ENCODE data around the gene VWA1.
A peak's percentile ranks its signal among the peaks of the same experiment; 100 is the strongest.
"Not testable (repeated sequence)": the region's sequence is repeated elsewhere in the genome, so short reads cannot be mapped to it uniquely, and the experiment has no call there.

The VWA1 gene

DNA sequence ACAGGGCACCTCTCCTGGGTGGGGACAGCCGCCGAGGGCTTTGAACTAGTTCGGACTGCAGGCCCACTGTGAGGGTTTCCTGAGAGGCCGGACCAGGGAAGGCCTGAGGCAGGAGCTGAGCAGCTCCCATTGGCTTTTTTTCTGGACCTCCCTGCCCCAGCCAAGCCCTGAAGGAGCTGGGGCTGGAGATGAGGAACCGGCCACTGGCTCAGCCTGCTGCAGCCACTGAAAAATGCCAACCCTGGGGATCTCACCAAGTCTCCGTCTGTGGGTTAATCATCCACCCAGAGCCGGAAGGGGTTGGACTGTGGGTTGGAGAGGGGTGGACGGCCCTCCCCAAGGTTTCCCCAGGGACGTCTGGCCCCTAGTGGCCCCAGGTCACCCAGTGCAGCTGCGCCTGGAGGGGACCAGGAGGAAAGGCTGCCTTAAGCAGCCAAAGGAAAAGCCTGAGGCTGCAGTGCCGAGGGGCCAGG lies 2.5 kb downstream of the VWA1 start:
- DNase-seq, result no peak

DNA sequence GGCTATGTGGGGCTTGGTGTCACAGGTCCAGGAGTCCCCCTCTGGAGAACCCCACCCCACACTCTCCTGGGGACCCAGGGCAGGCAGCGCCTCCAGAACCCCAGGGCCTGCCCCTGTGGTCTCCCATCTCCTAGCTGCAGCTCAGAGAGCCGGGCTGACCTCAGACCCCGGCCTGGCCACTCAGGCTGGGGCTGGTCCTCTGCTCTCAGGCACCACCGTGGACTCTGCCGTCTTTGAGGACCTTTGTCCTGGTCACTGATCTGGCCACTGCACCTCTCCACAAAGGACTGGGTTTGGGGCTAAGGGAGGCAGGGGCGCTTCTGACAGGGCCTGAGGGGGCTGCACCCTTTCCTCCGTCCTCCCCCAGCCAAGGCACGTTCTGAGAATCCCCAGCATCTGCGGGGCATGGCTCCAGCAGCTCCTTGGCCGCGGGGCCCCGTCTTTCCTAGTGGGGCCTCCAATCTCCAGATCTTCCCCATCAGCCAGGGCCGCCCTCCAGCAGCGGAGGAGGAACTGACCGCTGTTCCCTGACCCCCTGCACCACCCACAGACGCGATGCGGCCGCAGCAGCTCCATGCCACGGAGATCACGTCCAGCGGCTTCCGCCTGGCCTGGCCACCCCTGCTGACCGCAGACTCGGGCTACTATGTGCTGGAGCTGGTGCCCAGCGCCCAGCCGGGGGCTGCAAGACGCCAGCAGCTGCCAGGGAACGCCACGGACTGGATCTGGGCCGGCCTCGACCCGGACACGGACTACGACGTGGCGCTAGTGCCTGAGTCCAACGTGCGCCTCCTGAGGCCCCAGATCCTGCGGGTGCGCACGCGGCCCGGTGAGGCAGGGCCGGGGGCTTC lies 3.3 kb downstream of the VWA1 start:
- no peak for DNase-seq

DNA sequence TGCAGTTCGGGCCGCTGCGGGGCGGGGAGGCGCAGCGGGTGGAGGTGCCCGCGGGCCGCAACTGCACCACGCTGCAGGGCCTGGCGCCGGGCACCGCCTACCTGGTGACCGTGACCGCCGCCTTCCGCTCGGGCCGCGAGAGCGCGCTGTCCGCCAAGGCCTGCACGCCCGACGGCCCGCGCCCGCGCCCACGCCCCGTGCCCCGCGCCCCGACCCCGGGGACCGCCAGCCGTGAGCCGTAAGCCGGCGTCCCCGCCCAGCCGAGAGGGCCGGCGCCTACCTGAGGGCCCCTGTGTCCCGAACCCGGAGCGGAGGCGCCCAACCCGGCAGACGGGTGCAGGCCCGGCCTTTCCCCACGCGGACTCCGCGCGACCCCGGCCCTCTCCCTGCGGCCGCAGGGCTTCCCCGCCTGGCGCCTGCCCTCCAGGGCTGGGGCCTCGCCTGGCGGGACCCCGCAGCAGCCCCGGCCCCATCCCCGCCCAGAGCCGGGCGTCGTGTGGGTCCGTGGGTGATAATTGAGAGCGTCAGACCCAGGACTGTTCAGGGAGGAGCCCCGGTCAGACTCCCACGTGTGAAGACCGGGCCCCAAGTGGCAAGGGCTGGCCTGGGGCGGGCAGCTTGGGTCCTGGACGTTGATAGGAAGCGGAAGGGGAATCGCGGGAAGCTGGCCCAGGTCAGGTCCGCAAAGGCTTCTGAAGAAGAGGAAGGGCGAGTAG lies 4.2 kb downstream of the VWA1 start:
- no peak for DNase-seq

DNA sequence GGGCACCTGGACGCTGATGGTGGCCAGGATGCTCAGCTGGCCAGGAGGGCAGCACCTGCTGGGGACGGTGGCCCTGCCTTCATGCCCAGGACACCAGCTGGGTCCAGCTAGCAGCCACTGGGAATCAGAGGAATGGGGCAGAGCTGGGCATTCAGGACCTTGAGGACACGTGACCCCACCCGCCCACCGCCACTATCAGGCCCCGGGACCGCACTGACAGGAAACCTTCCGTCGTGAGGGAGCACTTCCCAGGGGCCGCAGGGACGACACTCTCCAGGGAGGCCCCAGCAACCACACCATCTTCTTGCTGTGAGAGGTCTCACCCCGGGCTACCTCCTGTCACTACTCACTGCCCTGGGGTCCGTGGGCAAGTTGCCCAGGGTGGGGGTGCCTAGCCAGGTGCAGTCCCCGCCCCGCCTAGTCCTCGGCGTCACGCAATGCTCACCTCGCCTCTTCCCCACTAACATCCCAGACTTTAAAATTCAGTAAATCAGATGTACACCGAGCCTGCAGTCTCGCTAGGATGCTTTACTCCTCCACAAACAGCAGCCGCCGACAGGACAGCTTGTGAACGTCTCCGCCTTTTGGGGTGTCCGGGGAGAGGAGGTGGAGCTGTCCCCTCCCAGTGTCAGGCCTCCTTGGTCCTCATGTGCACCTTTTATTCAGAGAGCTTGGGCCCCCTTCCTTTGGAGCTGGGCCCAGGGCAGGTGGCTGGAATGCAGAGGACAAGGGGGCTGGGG lies 4.9 kb downstream of the VWA1 start:
- no peak for DNase-seq

DNA sequence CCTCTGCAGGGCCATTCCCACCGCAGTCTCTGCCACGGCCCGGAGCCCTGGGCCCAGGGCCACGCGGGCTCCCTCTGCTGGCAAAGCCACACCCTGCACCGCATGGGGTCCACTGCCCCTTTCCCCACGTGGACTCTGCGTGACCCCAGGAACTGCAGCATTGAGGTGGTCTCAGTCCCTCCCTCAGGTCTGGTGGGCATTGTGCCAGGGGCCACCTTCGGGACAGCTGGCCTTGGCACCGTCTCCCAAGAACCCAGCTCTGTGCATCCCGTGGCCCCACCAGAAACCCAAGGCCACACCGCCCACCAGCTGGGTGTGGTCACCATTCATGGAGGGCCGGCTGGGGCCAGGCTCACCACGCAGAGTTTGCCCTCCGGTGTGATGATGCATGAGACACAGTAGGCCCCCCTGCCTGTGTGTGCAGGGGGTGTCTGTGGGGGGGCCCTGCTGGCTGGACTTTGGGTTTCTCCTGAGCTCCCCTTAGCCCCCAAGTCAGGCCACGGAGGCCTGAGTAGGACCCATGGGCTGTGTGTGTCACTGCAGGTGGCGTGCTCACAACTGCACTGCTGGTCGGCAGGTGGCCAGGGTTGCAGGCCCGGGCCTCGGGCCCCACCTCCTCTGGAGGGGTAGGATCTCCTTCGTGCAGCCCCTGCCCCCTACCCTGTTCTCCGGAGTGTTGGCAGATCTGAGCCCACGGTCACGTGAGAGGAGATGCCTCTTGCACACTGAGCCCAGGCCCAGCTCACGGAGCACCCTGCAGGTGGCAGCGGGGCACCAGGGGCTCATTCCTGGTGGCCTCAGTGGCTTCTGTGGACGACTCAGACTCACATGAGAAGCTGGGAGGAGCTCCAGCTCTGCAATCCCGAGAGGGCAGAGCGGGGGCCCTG lies 5.8 kb downstream of the VWA1 start:
- no peak for DNase-seq

DNA sequence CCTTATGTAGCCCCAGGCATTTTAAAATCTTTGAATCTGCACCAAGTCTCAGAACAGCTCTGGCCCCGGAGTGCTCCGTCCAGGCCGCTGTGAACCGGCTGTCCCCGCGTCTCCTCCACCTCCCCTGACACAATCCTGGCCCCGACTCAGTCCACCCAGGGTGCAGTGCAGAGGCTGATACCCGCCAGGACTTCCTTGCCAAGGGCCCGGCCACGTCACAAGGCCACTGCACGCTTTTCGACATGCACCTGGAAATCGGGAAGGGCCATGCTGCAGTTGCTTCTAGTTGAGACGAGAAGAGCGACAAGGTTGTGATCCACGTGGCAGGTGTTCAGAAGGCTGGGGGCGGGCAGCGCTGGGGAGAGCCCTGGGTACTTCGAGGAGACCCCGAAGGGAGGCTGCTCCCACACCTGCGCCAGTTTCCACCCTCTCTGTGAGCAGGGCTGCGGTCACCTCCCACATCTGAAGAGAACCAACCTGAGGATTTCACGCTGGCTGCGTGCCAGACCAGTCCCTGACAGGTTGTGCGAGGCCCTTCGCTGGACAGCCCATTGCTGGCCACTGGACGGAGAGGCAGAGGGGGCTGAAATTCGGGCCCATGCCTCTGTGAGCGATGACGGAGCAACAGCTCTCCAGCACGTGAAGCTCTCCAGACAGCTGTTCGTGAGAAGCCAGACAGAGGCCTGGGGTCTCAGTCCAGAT lies 6.7 kb downstream of the VWA1 start:
- DNase-seq, result no peak

DNA sequence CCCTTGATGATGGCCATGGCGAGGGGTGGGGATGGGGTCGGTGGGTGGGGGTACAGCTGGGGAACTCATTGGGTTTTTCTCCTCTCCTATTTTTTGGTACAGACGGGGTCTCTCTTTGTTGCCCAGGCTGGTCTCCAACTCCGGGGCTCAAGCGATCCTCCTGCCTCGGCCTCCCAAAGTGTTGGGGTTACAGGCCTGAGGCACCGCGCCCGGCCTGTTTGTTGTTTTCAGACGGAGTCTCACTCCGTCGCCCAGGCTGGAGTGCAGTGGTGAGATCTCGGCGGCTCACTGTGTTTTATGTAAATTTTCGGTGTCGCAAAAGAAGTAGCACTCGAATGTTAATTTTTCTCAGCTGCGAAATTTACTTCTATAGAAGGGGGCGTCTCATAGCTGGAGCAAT lies 11.1 kb downstream of the VWA1 start:
- DNase-seq, result not testable (repeated sequence)

DNA sequence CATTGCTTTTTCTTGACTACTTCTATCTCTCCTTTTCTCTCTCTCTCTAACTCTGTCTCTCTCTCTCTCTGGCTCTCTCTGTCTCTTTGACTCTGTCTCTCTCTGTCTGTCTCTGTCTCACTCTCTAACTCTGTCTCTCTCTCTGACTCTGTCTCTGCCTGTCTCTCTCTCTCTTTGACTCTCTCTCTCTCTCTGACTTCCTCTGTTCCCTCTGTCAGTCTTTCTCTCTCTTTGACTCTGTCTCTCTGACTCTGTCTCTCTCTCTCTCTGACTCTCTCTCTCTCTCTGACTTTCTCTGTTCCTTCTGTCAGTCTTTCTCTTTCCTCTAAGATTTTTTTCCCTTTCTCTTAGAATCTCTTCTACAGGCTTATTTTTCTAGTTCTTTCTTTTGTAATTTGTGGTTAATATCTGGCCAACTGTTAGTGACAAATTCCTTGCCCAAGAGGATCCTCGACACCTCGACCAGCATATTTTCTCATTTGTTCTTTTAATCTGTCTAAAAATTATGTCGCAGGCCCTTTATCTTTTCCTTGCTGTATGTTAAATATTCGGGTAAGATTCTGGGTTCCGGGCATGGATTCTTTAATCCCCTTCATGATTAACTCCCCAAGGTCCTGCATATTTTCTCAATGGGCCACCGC lies 13.7 kb downstream of the VWA1 start, which contains the start of gene ATAD3C:
Gene ATAD3C (plus strand): TSS at position 591 of the 641 bp plus-strand sequence. CDS start 995 bp downstream, outside the sequence.
- DNase-seq, result no peak

DNA sequence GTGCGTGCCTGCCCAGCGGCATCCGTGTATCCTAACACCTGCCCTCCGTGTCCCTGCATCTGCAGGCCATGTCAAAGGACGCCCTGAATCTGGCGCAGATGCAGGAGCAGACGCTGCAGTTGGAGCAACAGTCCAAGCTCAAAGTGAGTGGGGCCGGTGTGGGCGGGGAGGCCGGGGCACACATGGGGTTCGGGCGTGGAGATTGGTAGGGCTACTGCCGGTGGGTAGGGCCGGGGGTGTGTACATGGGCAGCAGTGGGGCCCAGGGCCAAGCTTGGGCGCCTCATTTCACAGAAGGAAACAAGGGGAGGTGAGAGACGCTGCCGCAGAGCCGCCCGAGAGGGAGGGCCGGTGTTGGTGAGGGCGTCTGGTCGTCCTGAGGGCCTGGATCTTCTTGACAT lies 15.1 kb downstream of the VWA1 start:
- DNase-seq, result not testable (repeated sequence)

DNA sequence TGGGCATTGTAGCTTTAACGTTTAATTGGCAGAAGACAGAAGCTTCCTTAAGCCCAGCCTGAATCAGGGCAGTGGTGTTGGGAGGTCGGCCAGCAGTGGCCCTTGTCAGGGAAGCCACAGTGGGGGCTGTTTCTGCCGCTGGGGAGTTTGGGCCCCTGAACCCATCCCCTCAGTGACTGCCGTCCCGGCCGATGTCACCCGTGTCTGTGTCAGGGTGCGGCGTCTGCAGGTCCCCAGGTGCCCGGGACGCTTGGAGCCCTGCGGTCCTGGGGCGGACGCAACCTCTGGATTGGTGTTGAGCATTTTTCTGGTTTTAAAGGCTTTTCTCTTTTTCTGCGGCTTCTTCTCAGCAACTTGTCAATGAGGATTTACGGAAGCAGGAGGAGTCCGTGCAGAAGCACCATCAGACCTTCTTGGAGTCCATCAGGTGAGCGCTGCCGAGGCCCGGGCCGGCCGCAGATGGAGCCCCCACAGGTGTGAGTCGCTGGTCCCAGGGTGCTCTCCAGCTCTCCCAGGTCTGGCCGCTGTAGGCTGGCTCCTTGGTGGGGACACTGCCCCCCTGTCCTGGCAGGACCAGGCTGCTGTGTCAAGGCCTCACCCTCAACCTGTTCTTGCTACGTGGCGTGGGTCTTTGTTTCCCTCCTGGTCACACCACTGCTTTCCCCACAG lies 16.3 kb downstream of the VWA1 start:
- no peak for DNase-seq

DNA sequence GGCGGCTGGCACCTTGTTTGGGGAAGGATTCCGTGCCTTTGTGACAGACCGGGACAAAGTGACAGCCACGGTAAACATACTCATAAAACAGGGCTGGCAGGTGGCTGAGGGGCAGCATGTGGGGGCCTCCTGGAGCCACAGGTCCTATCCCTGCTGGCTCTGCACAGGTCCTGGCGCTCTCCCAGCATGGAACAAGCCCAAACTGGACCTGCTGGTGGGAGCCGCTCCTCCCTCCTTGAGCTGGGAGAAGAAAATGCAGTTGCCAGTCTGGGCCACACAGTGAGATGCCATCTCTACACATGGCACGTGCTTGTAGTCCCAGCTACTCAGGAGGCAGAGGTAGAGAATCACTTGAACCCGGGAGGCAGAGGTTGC lies 16.9 kb downstream of the VWA1 start:
- DNase-seq, result peak in 1 of 2 experiments; percentile 26

DNA sequence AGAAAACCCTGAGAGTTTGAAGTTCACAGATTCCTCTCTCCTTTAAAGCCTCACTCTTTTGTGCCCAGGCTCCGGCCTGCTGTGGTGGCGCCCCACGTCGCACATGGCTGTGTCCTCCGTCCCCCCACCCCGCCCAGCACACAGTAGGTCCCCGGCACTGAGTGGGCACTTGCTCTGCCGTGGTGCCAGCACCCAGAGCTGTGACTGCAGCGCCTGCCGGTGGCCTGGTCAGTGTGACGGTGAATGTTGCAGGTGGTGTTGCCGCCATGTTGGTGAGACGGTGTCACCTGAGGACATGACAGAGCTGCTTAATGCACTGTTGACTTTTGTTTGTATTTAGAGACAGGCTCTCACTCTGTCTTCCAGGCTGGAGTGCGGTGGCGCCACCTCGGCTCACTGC lies 17.4 kb downstream of the VWA1 start:
- DNase-seq, result no peak

DNA sequence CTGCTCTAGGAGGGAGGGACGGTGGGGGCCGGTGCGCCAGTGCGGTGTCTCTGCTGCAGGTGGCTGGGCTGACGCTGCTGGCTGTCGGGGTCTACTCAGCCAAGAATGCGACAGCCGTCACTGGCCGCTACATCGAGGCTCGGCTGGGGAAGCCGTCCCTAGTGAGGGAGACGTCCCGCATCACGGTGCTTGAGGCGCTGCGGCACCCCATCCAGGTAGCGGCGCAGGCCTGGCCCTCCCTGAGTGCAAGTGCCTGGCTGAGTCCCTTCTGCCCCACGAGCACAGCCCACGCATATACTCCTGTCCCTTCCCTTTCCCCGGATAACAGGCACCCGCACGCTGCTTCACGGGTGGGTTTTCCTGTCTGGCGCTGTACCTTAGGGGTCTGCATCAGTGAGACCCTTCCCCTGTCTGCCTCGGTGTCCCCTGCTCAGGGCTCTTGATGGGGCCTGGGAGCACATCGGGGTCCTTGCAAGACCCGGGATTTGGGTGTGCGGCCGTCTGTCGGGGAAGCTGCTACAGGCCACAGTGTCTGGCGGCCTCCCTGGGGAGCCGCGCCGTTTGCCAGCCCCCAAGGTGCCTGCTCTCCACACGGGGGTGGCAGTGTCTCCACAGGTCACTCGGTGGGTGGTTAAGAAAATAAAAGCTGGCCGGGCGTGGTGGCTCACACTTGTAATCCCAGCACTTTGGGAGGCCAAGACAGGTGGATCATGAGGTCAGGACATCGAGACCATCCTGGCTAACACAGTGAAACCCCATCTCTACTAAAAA lies 19.0 kb downstream of the VWA1 start:
- not testable (repeated sequence) for DNase-seq

DNA sequence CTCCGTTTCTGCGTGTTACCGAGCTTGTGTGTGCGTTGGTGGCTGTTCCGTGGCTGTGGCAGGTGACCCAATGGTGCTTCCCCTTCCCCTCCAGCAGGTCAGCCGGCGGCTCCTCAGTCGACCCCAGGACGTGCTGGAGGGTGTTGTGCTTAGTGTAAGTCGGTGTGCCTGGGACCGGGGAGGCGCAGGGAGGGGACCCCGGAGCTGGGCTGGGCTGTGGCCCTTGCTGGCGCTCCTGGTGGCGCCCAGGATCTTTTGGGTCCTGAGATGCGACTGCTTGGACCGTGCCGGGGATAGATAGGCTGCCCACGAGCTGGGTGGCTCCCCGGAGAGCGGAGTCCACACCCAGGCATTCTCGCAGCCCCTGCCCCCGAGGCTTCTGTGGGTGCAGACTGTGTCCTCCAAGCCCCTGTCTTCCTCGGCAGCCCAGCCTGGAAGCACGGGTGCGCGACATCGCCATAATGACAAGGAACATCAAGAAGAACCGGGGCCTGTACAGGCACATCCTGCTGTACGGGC lies 19.9 kb downstream of the VWA1 start:
- DNase-seq, result no peak

DNA sequence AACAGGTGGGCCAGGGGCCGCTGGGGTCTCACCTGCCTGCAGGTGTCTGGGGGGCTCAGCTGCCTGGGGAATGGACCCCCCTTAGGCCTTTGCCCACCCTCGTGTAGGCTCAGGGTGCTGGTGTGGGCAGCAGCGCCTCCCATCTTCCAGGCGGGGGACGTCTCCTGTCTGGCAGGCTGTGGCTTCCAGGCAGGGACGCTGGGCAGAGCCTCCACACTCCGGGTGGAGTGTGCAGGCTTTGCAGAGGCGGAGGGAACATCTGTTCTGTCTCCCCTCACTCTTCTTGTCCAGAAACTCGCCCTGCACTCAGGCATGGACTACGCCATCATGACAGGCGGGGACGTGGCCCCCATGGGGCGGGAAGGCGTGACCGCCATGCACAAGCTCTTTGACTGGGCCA lies 20.4 kb downstream of the VWA1 start:
- not testable (repeated sequence) for DNase-seq

DNA sequence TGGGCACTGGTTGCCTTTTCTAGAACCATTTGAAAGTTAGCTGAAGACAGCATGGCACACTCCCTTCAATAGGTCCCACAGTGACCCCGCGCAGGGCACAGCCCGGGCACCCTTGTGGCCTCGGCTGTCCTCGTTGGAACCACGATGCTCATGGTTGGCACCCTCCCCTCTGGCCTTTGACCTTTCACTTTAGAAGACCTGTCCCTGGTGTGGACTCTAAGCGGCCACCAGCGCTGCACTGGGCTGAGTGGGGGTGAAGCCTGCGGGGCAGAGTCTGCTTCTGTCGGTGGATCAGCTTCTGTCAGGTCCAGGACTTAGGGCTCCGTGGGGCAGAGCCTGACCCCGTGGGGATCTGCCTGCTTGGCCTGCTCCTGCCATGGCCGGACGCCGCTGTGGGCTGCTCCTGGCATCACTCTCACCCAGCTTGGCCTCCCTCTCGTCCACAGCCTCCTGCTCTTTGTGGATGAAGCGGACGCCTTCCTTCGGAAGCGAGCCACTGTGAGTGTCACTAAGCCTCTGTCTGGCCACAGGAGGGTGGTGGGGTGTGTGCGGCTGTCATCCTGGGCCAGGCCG lies 21.3 kb downstream of the VWA1 start:
- DNase-seq, result not testable (repeated sequence)

DNA sequence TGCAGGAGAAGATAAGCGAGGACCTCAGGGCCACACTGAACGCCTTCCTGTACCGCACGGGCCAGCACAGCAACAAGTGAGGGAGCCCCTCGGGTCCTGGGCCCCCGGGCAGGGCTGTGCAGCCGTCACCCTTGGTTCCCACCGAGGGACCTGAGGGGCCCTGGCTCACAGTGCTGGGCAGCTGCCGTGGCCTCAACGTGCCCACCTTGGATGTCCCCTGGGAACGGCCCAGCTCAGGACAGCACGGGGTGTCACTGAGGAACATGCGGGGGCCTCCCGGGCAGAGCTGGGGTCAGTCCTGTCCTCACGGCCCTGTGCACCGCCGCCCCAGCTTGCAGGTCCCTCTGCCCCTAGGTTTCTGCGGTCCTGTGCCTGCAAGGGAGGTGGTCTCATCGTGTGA lies 23.7 kb downstream of the VWA1 start:
- not testable (repeated sequence) for DNase-seq

DNA sequence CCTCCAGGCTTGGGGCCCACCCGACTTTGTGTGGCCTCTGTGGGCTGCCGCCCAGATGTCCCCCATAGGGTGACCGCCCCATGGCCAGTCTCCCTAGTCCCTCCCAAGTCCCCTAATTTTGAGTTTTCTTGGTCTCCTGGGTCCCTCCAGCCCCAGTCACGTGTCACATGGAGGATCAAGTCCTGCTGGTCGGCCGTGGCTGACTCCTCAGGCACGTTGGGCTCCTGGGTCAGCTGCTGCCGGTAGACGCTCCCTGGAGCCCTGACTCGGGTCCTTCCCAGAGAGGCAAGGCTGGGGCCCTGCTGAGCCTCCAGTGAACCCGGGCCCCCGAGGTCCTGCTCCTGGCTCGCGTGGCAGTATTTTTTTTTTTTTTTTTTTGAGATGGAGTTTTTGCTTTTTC lies 24.2 kb downstream of the VWA1 start:
- not testable (repeated sequence) for DNase-seq

DNA sequence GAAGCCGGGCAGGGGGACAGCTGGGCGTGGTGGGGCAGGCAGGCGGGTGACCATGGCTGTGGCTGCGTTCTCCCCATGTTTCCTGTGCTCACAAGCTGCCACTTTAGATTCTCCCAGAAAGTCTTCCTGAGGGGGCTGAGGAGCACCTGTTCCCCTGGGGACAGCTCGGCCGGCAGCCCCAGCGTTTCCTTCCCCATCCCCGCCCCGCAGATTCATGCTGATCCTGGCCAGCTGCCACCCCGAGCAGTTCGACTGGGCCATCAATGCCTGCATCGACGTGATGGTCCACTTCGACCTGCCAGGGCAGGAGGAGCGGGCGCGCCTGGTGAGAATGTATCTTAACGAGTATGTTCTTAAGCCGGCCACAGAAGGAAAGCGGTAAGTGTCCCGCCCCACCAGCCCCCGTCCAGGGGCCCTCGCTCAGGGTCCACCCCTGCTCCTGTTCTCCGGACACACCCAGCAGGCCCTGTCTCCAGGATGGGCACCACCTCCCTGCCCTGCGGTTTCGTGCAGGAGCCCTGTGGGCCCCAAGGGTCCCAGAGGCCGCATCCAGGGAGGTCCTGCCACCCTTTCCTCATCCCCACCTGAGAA lies 25.1 kb downstream of the VWA1 start:
- DNase-seq, result no peak
